Posterior vena cava (tissue), 2 donors: ENCODE data around the gene RACK1. TPM values are rescaled to one million over a fixed set of nuclear protein-coding genes. Genes with fewer than 3 reads are reported as not detected.

Experiments
- DNase-seq: peaks from one replicate; pipeline ENCODE4 v3.0.0-alpha.2; 2020; ENCODE audit warnings: low spot score
- intact Hi-C, 2 donors: fragments of 100-400 bp; cut with DNase I; formaldehyde crosslinking; loops; one replicate each; pipeline versions ENCODE4 v1.14.1 to v1.14.2; 2022 to 2023
- total RNA-seq, 2 donors: library from RNA; stranded (reverse); fragmentation: NEBNext Ultra II Directional; extraction: Animal tissue kit (Norgen Biotek cat#: 25700); gene quantifications; one replicate each; pipeline ENCODE4 v1.2.1, GENCODE V29; 2021
- donor health status: DM: yes; HTN: yes; CAD: no.
- donor health status: DM: yes; HTN: yes; CAD: no.

RACK1 gene
- total RNA-seq, 2 donors from 2014 or later, result 1,013 to 1,030 TPM

DNA sequence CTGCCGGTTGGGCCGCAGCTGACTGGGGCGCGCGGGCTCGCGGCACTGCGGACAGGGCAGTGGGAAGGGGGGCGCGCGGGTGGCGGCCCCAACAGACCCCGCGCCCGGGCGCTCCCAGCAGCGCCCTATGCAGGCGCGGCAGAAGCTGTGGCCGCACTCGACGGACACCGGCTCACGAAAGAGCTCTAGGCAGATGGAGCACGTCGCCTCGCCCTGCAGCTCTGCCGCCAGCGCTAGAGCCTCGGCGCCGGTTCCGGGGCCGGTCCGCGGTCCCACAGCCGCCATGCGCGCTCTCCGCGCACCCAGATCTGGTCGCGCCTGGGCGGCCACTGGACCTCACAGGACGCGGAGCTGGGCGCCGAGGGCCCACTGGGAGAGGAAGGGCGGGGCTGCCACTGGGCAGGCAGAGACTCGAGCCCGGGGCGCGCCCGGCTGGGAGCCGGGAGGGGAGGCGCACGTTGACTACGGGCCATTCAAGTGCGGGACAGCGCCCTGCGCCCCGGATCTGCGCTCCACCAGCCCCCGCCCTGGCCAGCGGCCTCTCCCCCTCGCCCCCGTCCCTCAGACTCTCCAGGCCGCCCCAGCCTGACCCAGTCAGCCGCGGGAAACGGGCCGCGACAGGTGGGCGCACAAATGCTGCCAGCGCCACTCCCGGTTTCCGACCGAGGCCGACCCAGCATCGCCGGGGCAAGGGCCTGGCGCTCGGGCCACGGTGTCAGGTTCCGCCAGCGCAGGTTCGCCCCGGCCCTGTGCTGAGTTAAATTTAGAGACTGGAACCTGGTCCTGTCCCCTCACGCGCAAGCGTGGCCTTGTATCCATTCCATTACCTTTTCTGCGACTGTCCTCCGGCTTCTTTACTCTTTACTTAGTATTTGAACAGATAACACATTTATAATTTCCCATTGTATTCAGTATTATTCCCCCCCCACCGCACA lies 38.6 kb downstream of the RACK1 start, which contains the start of gene TRIM7:
Gene TRIM7 (minus strand): TSS at position 371 of the 935 bp plus-strand sequence. CDS start 86 bp downstream, at position 285.
- intact Hi-C loops, result no loop called here
- DNase-seq, result peak; percentile 85

GRCh38 chr5:181204113-181204825 lies 39.4 kb downstream of the RACK1 start:
- intact Hi-C loops, result no loop called here
- peak; percentile 72 for DNase-seq

GRCh38 chr5:181203777-181204112 lies 40.0 kb downstream of the RACK1 start:
- peak; percentile 81 for DNase-seq
- intact Hi-C loops, result no loop called here

DNA sequence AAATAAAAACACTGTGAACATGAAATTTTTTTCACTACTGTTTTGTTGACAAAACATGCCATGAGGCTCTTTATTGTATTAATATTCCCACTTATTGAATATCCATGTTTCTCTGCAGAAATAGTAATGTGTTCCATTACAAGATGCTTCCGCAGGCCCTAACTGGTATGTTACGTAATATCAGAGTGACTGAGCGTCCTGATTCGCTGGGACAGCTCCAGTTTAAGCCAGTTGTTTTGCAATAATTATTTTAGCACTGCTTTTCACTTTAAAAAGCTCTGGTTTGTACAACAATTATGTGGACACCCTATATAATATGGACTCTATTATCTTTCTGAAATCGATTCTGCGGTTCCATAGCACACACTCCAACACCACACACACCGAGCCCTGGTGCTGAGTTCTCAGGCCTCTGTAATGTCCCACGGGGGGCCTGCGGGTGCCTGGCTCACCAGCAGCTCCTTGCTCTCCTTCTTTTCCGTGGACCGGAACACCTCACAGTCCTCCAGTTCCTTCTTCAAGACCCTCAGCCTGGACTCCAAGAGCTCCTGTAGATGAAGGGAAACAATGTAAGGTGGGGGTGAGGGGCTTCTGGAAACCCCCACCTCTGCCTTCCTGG lies 40.5 kb downstream of the RACK1 start:
- intact Hi-C loops, result no loop called here
- peak; percentile 76 for DNase-seq

GRCh38 chr5:181200816-181201215 lies 42.9 kb downstream of the RACK1 start:
- peak; percentile 40 for DNase-seq

DNA sequence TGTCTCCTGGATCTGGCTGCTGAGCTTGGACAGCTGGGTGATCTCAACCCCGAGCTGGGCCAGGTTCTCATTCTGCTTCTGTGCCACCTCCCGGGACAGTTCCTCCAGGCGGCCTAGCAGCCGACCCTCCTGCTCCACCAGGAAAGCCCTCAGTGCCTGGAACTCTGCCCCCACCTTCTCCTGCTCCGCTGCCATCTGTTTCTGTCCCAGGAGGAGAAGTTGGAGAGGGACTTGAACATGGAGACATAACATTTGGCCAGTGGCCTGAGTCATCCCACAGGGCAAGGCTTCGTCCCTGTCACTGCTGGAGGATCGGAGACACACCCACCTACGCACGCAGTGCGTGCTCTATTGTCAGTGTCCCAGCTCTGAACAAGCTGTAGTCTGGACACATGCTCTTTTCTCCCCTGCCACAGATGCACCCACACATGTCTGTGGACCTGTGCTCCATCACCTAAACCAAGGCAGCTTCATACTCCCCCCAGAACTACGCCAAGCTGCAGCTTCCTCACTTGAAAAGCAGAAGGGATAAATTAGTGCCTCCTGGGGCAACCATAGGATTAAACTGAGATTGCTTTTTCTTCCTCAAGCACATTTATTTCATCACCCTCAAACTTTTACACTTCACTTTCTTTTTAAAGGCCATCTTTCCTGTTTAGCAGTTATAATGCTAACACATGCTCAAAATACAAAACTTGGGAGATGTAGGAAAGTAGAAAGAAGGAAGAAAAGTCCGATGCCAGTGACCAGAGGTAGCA lies 43.6 kb downstream of the RACK1 start:
- intact Hi-C loops, result no loop called here
- no peak for DNase-seq

More at GRCh38 chr5:181200816-181201215, 42.9 kb downstream of the RACK1 start:
- intact Hi-C loops, result no loop called here

- intact Hi-C loops, result no loop called here
These were observed 44.7 kb downstream of the RACK1 start for GRCh38 chr5:181198905-181199519.

GRCh38 chr5:181198106-181198685 lies 45.5 kb downstream of the RACK1 start:
- intact Hi-C loops, result no loop called here
- no peak for DNase-seq

More at GRCh38 chr5:181198905-181199519, 44.7 kb downstream of the RACK1 start:
- DNase-seq, result no peak

DNA sequence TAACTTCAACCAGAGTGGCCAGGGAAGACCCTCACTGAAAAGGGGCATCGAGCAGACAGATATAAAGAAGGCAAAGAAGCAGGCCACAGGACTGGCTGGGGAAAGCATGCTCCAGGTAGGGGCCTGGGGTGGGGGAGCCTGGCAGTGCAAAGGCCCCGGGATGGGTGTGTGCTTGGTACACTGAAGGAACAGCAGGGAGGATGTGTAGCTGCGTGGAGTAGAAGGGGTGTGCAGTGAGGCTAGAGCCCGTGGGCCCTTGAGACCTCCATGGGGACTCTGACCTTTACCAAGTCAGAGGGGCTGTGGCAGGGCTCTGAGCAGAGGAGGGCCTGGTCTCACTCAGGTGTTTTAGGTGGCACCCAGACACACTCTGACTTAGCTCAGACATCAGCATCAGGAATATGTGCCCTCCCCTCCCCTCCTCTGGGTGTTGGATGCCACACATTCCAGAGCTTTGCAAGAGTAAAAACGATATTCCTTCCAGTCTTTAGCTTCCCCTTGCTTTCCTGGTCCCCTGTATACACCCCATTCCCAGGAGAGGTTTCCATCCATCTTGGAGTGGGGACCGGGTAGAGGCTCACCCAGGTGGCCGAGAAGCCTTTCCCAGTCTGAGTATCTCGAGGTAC lies 46.3 kb downstream of the RACK1 start:
- intact Hi-C loops, result no loop called here
- DNase-seq, result peak; percentile 48

DNA sequence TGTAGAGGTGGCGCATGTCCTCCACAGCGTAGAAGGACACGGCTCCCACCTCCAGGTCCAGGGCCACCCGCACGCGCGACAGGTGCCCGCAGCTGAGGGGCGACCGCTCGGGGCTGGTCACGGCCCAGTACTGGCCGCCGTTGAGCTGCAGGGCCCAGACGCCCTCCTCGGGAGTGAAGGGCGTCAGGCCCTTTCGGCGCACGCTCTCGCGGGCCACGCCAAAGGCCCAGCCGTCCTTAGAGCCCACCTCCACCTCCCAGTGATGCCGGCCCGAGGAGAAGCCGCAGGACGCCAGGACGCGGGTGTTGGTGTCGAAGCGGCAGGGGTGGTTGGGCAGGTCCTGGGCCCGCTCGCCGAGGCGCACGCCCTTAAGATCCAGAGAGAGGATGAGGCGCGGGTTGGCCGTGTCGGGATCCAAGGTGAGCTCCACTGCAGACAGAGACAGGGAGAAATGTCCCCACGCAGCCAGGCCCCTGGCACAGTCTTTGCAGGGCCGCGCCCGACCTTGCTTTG lies 48.4 kb downstream of the RACK1 start:
- peak; percentile 74 for DNase-seq
- intact Hi-C loops, result no loop called here

- no peak for DNase-seq
- intact Hi-C loops, result no loop called here
These were observed 49.0 kb downstream of the RACK1 start for GRCh38 chr5:181194489-181195248.

DNA sequence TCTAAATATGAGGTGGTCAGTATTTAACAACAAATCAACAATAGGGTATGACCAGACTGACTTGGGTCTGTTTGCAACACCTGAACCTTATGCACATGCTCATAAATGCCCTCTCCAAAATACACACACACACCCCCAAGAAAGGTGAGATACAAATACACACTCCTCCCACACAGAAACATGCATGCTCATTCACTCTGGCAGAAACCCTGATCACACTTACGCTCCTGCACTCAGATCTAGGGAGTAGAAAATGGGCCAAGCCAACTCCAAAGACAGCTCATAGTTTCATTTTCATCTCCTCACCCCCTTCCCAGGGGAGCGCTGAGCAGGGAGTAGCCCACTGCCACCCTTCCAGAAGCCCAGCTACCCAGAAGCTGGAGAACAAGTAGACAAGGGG lies 50.0 kb downstream of the RACK1 start:
- no peak for DNase-seq
- intact Hi-C loops, result no loop called here

GRCh38 chr5:181192337-181193046 lies 51.2 kb downstream of the RACK1 start:
- no peak for DNase-seq
- intact Hi-C loops, result no loop called here

DNA sequence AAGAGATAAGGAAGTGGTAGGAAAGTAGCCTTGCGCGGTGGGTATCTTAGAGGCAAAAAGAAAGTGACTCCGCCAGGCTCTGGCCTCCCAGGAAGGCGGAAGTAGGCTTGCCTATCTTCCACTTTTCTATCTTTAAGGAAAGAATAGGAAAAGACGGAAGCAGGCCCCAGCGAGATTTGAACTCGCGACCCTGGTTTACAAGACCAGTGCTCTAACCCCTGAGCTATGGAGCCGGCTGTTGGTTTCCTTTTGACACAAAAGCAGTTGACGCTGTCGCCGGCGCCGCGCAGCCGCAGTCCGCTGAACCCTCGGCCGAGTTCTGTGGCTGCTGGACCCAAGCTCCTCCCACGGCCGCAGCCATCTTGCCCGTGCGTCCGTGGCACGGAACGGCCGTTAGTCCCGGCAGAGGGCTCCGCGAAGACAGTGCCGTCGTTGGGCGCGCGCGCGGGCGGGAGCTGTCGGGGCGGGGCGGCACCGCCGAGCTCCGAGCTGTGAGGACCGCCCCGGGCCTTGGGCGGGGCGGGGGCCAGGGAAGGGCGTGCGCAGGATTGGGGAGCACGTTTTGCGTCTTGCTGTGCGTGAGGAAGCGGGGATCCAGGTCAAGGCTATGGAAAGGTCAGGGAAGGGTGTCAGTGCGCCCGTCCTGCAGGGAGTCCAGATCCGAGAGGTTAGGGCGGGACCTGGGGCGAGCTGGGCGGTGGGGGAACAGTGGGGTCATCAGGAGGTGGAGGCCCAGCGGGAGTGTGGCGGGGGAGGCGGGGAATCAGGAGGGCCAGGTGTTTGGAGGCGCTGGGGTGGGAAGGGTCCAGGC lies 52.0 kb downstream of the RACK1 start:
- peak; percentile 98 for DNase-seq
- intact Hi-C loops, result loop anchor here in 1 of 2 donors (2.0 kb wide), 2 partner anchors 15 to 31 kb away; partner anchors contain the start of gene TRIM41

DNA sequence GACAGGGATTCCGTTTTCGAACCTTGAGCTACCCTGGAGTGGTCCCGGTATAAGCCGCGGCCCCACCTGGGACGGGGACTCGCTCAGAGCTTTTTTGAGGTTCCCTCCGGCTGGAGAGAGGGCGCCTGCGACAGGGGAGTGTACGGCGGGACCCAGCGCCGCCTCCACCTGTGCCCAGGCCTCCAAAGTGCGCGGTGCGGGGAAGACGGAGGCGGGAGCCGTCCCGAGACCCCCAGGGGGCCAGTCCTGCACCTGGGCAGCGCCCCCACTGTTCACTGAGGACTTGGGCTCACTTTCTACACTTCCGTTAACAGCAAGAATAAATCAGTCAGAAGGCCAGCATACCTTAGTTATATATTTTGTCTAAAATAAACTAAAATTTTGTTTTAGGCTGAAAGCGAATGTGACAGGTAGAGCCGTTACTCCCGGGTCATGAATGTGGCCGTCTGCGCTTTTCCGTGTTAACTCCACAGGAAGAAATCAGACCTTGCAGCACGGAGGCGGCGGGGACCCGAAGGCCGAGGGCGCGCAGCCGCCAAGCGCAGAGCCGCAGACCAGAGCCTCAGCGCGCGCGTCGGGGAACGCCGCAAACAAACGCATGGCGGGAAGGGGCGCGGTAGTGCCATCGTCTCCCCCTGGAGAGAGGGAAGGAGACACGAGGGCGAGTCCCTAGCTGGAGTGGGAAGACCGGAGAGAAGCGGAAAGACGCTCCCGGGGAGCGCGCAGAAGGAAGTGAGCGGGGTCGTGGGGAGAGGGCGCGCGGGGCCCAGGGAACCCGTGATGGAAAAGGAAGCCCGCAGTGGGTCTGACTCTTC lies 52.8 kb downstream of the RACK1 start:
- intact Hi-C loops, result loop anchor here in 1 of 2 donors (2.0 kb wide), 2 partner anchors 16 to 32 kb away; partner anchors contain the start of gene TRIM41
- peak; percentile 80 for DNase-seq
